ENCODE data around the gene PSPN. TPM values are rescaled to one million over a fixed set of nuclear protein-coding genes. Genes with fewer than 3 reads are reported as not detected.

Gene PSPN
- total RNA-seq, 1 experiment from 2014 or later = 3.4 TPM

DNA sequence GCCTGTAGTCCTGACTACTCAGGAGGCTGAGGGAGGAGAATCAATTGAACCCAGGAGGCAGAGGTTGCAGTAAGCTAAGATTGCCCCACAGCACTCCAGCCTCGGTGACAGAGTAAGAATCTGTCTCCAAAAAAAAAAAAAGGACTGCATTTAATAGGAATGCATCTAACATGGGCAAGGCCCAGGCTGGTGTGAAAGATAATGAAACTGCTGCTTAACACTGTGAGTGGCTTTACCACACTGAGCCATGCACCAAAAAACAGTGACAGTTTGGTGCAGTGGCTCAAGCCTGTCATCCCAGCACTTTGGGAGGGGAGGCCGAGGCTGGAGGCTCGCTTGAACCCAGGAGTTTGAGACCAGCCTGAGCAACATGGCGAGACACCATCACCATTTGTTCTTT is 8.6 kb upstream of the PSPN start:
- ChIA-PET RAD21 (ENCODE audit: low non-redundant PET in 1 of 2, low total read pairs in 2 of 2, uncharacterized antibody in 2 of 2, unreplicated experiment in 2 of 2) (no interaction called here), POLR2A (no interaction called here), CTCF (no interaction called here)
- Histone ChIP-seq H2AFZ (ENCODE audit: low read depth, low read length, poor library complexity, severe bottlenecking) (no peak overlapping the region), H3K4me3 (replicated peaks in 1 of 2; ENCODE audit: low read depth in 1 of 2, low read length in 2 of 2) (no peak overlapping the region), H3K27ac (ENCODE audit: low read depth, low read length) (no peak overlapping the region), H3K4me1 (ENCODE audit: control insufficient read depth in 1 of 2, insufficient read depth in 2 of 2, low read length in 2 of 2) (no peaks in the 10 kb centered on the region), H3K9me3 (ENCODE audit: control insufficient read depth in 1 of 2, insufficient read depth in 1 of 2, low read depth in 1 of 2, low read length in 2 of 2) (no peaks in the 10 kb centered on the region), H3K9ac (ENCODE audit: low read length) (no peak overlapping the region), H3K36me3 (ENCODE audit: control insufficient read depth in 1 of 2, insufficient read depth in 2 of 2, low read length in 2 of 2) (peaks cover 32 to 48% of the 10 kb centered on the region in 2 experiments; a peak in 3 of 4 replicates), H3K4me2 (ENCODE audit: low read length) (no peak overlapping the region), H4K20me1 (ENCODE audit: insufficient read depth) (no peaks in the 10 kb centered on the region), H3K79me2 (ENCODE audit: insufficient read depth, low read length) (peaks cover 11% of the 10 kb centered on the region; the same call in 1 of the 2 replicates), H3K9me2 (ENCODE audit: insufficient read depth) (no peaks in the 10 kb centered on the region), H3K27me3 (ENCODE audit: insufficient read depth, low read length) (no peaks in the 10 kb centered on the region)
- DNase-seq (ENCODE audit: low read depth, low spot score) (no peak), ATAC-seq (no peak)
- no TSS peak for BruUV-seq (replicated peaks)
- intact Hi-C loops (cut with micrococcal nuclease) = no loop called here
- TF ChIP-seq, protein P1, sequence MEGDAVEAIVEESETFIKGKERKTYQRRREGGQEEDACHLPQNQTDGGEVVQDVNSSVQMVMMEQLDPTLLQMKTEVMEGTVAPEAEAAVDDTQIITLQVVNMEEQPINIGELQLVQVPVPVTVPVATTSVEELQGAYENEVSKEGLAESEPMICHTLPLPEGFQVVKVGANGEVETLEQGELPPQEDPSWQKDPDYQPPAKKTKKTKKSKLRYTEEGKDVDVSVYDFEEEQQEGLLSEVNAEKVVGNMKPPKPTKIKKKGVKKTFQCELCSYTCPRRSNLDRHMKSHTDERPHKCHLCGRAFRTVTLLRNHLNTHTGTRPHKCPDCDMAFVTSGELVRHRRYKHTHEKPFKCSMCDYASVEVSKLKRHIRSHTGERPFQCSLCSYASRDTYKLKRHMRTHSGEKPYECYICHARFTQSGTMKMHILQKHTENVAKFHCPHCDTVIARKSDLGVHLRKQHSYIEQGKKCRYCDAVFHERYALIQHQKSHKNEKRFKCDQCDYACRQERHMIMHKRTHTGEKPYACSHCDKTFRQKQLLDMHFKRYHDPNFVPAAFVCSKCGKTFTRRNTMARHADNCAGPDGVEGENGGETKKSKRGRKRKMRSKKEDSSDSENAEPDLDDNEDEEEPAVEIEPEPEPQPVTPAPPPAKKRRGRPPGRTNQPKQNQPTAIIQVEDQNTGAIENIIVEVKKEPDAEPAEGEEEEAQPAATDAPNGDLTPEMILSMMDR (IDR thresholded peaks at IDR 0.05 in 2 of 3, conservative IDR thresholded peaks at IDR 0.05 in 1 of 3; ENCODE audit: borderline replicate concordance in 1 of 3, insufficient read depth in 1 of 3, low read depth in 2 of 3, low read length in 2 of 3) = no peak
- no peak for TF ChIP-seq FOSL1 (IDR thresholded peaks at IDR 0.05; ENCODE audit: low read depth)
- no peak for TF ChIP-seq EZH2 (IDR thresholded peaks at IDR 0.05)
- no peak for TF ChIP-seq POLR2AphosphoS5 (IDR thresholded peaks at IDR 0.05; ENCODE audit: low read depth, low read length)
- TF ChIP-seq ZFX (IDR thresholded peaks at IDR 0.05) = no peak
- no peak for TF ChIP-seq CEBPB (IDR thresholded peaks at IDR 0.05; ENCODE audit: low read depth)
- no peak for TF ChIP-seq EGR1 (IDR thresholded peaks at IDR 0.05; ENCODE audit: low read depth)
- TF ChIP-seq ZNF274 (IDR thresholded peaks at IDR 0.05; ENCODE audit: low read depth, low read length) = no peak
- no peak for TF ChIP-seq EZH2phosphoT487 (IDR thresholded peaks at IDR 0.05; ENCODE audit: borderline replicate concordance)
- no peak for TF ChIP-seq SP1 (IDR thresholded peaks at IDR 0.05; ENCODE audit: low read depth)
- TF ChIP-seq, protein P2, sequence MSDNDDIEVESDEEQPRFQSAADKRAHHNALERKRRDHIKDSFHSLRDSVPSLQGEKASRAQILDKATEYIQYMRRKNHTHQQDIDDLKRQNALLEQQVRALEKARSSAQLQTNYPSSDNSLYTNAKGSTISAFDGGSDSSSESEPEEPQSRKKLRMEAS (IDR thresholded peaks at IDR 0.05) = no peak
- no peak for TF ChIP-seq CBX3 (IDR thresholded peaks at IDR 0.05; ENCODE audit: low read depth)
- TF ChIP-seq SRF (IDR thresholded peaks at IDR 0.05; ENCODE audit: low read depth) = no peak
- no peak for TF ChIP-seq SIN3A (IDR thresholded peaks at IDR 0.05; ENCODE audit: low read depth)
- no peak for TF ChIP-seq JUND (IDR thresholded peaks at IDR 0.05)
- TF ChIP-seq POLR2A (IDR thresholded peaks at IDR 0.05; ENCODE audit: borderline replicate concordance, extremely low read depth, insufficient read depth, insufficient read length) = no peak
- TF ChIP-seq, protein P3, sequence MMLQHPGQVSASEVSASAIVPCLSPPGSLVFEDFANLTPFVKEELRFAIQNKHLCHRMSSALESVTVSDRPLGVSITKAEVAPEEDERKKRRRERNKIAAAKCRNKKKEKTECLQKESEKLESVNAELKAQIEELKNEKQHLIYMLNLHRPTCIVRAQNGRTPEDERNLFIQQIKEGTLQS (IDR thresholded peaks at IDR 0.05) = no peak
- TF ChIP-seq ELF1 (IDR thresholded peaks at IDR 0.05; ENCODE audit: borderline replicate concordance, low read depth) = no peak
- TF ChIP-seq, protein P4, sequence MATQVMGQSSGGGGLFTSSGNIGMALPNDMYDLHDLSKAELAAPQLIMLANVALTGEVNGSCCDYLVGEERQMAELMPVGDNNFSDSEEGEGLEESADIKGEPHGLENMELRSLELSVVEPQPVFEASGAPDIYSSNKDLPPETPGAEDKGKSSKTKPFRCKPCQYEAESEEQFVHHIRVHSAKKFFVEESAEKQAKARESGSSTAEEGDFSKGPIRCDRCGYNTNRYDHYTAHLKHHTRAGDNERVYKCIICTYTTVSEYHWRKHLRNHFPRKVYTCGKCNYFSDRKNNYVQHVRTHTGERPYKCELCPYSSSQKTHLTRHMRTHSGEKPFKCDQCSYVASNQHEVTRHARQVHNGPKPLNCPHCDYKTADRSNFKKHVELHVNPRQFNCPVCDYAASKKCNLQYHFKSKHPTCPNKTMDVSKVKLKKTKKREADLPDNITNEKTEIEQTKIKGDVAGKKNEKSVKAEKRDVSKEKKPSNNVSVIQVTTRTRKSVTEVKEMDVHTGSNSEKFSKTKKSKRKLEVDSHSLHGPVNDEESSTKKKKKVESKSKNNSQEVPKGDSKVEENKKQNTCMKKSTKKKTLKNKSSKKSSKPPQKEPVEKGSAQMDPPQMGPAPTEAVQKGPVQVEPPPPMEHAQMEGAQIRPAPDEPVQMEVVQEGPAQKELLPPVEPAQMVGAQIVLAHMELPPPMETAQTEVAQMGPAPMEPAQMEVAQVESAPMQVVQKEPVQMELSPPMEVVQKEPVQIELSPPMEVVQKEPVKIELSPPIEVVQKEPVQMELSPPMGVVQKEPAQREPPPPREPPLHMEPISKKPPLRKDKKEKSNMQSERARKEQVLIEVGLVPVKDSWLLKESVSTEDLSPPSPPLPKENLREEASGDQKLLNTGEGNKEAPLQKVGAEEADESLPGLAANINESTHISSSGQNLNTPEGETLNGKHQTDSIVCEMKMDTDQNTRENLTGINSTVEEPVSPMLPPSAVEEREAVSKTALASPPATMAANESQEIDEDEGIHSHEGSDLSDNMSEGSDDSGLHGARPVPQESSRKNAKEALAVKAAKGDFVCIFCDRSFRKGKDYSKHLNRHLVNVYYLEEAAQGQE (IDR thresholded peaks at IDR 0.05; ENCODE audit: low read depth) = no peak
